Stimulated activated CD8-positive, alpha-beta memory T cell treated with anti-CD3 and anti-CD28 coated beads, Interleukin-12 subunit alpha, Interleukin-12 subunit beta, amount 100 ng/mL, for 24 hours (primary cell): Measurements from ENCODE around the gene CXXC5.
"Not testable (repeated sequence)": the region's sequence is repeated elsewhere in the genome, so short reads cannot be mapped to it uniquely, and the experiment has no call there.

Experiments
- DNase-seq: peaks from one replicate; pipeline ENCODE4 v3.0.0-alpha.2; 2020; ENCODE audit errors: extremely low read depth

Gene CXXC5

GRCh38 chr5:139710319-139711066, 62.3 kb downstream of the CXXC5 start:
- DNase-seq = no peak

DNA sequence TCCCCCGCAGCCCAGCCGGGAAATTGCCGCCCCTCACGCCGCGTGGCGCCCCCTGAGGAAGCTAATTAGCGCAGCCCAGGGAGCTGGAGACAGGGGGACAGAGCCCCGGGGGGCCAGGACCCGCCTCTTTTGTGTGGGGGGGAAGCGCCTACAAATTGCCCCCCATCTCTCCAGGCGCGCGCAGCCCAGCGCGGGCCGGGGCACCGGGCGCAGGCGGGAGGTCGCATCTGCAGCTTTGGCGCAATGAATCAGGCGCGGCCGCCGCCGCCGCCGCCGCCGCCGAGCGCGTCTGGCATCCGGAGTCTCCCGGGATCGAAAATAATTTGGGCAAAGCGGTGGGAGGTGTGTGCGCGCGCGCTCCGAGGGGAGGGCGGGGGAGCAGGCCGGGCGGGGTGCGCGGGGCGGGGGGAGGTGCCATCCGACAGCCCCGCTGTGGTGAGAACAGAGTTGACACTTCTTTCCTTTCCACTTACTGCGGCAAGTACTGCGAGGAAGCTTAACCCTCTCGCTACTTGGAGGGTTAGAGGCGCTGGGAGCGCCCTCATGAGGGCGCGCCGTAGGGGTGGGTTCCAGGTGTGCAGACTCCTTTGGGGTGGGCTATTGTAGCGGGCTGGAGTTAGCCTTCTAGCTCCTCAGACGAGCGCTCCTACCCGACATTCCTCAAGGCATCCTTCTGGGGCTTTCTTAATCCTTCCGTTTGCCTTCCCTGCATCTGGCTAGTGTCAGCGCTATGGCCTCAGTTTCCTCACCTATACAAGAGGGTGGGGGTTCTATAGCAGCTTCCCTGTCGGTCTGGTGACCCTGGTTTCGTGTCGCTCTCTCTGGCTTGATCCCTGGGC, 63.1 kb downstream of the CXXC5 start:
- DNase-seq = no peak

GRCh38 chr5:139711906-139712224, 63.7 kb downstream of the CXXC5 start:
- no peak for DNase-seq

DNA sequence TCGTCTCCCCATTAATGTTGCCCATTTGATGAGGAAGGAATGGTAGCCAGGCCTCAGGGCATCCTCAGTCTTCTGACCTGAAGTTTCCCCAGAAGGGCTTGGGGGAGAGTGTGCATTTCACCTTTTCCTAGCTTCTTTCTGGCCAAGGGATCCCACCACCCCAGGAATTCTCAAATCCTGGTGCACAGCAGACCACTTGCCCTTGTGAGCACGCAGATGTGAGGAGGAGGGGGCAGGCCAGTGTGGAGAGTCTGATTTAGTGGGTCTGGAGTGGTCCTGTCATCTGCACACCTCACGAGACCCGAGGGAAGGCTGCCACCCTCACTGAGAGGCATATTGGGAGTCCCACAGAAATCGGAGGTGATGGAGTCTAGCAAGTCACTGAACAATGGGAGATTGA, 64.3 kb downstream of the CXXC5 start:
- no peak for DNase-seq

DNA sequence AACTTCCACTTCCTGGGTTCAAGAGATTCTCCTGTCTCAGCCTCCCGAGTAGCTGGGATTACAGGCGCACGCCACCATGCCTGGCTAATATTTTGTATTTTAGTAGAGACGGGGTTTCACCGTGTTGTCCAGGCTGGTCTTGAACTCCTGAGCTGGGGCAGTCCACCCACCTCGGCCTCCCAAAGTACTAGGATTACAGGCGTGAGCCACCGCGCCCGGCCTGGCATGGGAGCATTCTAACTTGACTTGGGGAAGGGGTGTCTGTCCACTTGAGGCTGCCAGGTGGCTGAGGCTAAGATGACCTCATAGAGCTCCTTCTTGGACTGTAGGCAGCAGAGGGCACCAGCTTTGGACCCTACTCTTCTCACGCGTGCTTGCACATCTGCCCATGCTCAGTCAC, 65.7 kb downstream of the CXXC5 start:
- DNase-seq = not testable (repeated sequence)

DNA sequence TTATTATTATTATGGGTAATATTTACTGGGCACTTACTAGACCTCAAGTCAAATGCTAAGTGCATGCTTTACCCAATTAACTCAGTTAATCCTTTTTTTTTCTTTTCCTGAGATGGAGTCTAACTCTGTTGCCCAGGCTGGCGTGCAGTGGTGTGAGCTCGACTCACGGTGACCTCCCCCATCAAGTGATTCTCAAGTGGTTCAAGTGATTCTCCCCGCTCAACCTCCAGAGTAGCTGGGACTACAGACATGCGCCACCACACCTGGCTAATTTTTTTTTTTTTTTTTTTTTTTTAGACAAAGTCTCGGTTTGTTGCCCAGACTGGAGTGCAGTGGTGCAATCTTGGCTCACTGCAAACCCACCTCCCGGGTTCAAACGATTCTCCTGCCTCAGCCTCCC, 69.1 kb downstream of the CXXC5 start:
- no peak for DNase-seq

GRCh38 chr5:139718403-139718802, 70.3 kb downstream of the CXXC5 start:
- DNase-seq = not testable (repeated sequence)

- not testable (repeated sequence) for DNase-seq
These were observed 71.8 kb downstream of the CXXC5 start for GRCh38 chr5:139719970-139720369.

GRCh38 chr5:139723986-139724587, 75.9 kb downstream of the CXXC5 start:
- DNase-seq = no peak

- no peak for DNase-seq
These were observed 77.1 kb downstream of the CXXC5 start for GRCh38 chr5:139725073-139725830.

DNA sequence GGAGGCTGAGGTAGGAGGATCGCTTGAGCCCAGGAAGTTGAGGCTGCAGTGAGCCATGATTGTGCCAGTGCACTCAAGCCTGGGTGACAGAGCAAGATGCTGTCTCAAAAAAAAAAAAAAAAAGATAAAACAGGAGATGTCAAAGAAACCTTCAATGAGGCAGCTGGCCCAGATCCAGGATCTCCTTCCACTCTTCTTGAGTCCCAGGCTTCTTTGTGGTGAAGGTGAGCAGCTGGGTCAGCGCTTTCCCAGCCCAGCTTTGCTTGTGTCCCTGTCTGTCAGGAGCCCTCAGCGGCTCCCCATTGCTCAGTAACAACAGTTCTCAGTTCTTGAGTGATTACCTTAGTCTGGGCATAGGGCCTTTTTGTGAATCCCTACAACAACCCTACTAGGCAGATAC, 78.1 kb downstream of the CXXC5 start:
- no peak for DNase-seq

DNA sequence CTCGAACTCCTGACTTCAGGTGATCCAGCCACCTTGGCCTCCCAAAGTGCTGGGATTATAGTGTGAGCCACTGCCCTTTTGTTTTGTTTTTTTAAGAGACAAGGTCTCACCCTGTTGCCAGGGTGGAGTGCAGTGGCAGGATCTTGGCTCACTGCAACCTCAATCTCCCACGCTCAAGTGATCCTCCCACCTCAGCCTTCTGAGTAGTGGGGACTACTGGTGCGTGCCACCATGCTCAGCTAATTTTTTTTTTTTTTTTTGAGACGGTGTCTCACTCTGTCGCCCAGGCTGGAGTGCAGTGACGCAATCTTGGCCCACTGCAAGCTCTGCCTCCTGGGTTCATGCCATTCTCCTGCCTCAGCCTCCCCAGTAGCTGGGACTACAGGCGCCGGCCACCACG, 79.5 kb downstream of the CXXC5 start:
- DNase-seq = not testable (repeated sequence)

DNA sequence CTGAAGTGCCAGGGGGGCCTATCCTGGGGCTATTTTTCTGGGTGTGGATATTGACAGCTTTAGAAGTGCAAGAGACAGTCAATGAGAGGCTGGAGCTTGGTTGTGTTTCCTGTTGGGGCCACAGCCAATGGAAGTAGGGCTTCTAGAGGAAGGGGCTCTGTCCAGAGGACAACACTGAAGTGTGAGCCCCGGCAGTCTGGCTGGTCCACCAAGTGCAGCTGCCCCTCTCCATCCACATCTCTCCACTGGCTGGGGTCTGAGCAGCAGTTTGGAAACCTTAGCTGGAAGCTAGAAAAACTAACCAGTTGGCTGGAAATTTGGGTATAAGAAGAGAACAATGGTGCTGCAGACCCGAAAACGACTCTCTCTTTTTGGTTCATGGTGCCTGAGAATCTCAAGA, 83.1 kb downstream of the CXXC5 start:
- no peak for DNase-seq

DNA sequence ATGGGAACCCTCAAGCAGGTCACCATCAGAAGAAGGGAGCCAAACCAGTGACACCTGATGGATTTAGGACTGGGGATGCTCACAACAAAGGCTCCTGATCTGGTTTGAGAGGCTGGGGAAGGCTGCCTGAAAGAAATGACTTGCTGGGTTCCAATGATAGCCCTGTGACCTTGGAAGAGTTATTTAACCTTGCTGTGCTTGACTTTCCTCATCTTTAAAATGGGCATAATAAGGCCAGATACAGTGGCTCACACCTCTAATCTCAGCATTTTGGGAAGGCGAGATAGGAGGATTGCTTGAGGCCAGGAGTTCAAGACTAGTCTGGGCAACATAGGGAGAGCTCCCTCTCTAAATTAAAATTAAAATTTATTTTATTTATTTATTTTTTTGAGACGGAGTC, 83.9 kb downstream of the CXXC5 start:
- no peak for DNase-seq

DNA sequence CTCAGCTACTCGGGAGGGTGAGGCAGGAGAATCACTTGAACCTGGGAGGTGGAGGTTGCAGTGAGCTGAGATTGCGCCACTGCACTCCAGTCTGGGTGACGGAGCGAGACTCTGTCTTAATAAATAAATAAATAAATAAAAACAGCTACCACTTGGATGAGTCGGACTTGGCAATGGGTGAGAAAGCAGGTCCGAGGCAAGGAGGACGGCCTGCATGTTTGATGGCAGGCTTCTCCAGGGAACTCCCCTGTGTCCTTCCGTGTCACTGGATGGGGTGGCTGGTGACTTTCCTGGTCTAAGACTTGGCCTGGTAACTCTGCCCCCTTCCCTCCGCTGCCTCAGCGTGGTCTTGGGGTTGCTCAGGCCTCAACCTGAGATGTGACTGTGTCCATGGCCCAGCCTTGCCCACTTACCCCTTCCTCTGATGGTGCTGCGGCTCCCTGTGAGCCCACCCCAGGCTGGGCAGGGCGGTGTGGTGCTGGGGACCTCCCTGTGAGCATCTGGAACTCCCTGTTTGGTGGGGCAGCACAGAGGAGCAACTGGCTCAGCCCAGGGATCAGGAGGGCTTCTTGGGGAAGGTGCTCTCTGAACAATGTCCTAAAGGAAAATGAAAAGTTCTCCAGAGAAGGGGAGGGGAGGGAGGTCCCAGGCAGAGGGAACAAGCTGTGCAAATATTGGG, 85.0 kb downstream of the CXXC5 start:
- DNase-seq = no peak
